ENCODE data around the gene SLC15A1. TPM values are rescaled to one million over a fixed set of nuclear protein-coding genes. Genes with fewer than 3 reads are reported as not detected.
A peak's percentile ranks its signal among the peaks of the same experiment; 100 is the strongest.
"Not testable (repeated sequence)": the region's sequence is repeated elsewhere in the genome, so short reads cannot be mapped to it uniquely, and the experiment has no call there.

SLC15A1 gene
- total RNA-seq, 1 donor from 2014 or later = not detected

DNA sequence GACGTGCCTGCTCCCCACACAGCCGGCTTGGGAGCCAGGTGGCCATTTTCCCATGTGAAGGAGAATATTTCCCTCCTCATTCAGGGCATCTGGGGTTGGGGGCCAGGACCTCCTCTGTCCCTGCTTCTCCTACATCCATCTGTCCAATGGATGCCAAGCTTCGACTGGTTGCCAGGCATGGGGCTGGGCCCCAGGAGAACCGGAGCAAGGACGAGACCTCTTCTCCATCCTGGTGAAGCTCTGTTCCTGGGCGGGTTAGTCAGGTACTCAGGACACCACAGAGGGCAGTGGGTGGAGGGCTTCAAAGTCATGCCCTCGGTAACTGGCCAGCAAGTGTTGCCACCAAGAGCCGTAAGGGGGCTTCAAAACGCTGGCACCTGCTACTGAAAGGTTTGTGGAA is 22.3 kb upstream of the SLC15A1 start:
- H3K36me3 Mint-ChIP-seq (ENCODE audit: low read depth) = no peaks in the 10 kb centered on the region
- peaks cover 12% of the 10 kb centered on the region for H3K9me3 Mint-ChIP-seq
- no peak overlapping the region for H3K27ac Mint-ChIP-seq
- no peaks in the 10 kb centered on the region for H3K4me1 Mint-ChIP-seq
- DNase-seq = no peak
- H3K4me3 Mint-ChIP-seq = no peak overlapping the region
- intact Hi-C loops (cut with micrococcal nuclease) = no loop called here
- peaks cover 3% of the 10 kb centered on the region for H3K27me3 Mint-ChIP-seq

DNA sequence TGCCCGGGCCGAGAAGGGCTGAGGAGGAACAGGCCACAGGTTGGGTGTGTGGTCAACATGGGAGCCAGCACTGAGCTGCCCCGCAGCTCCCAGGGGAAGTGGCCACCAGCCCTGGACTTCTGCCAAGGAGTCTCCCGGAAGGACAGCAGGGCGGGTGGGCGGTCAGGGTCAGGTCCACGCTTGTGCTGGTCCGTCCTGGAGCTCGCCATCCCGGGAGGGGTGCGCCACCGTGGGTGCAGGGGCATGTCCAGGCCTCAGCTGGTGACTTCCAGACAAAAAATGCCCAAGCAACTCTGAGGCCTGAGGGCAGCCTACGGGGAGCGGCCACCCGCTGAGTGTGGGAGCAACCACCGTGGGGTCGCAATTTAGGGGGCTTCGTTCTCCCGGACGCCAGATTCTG is 21.4 kb upstream of the SLC15A1 start:
- peaks cover 19% of the 10 kb centered on the region for H3K9me3 Mint-ChIP-seq
- no peaks in the 10 kb centered on the region for H3K36me3 Mint-ChIP-seq (ENCODE audit: low read depth)
- H3K27me3 Mint-ChIP-seq = peaks cover 3% of the 10 kb centered on the region
- no peaks in the 10 kb centered on the region for H3K4me1 Mint-ChIP-seq
- no peak for DNase-seq
- no peak overlapping the region for H3K27ac Mint-ChIP-seq
- intact Hi-C loops (cut with micrococcal nuclease) = no loop called here
- H3K4me3 Mint-ChIP-seq = no peak overlapping the region

DNA sequence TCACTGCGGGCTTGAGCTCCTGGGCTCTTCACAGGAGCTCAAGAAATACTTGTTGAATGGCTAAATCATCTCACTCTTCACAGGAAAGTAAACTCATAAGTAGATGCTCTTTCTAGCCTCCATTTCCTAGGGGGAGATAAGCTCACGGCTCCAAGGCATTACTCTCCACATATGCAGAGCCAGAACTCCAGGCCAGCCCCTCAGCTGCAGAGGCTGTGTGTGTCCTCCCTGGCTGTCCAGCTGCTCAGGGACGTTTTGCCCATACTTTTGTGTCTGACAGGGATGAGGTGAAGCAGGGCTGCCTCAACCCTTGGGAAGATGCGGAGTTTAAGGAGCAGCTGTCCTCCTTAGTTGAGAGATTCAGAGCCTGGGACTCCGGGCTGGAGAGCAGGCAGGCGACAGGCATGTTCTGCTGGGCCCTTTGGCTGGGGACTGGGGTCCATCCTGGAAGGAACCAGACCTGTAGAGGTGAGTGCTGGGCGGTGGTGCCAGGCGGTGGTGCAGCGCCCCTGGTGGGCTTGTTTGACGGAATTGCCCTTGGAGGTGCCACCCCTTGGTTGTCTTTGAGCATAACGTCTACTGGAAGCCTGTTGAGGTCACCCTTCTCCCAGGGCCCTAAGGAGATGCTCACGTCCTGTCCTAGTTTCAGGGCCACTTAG is 20.5 kb upstream of the SLC15A1 start:
- no peaks in the 10 kb centered on the region for H3K36me3 Mint-ChIP-seq (ENCODE audit: low read depth)
- no peaks in the 10 kb centered on the region for H3K4me1 Mint-ChIP-seq
- intact Hi-C loops (cut with micrococcal nuclease) = no loop called here
- H3K27me3 Mint-ChIP-seq = peaks cover 3% of the 10 kb centered on the region
- peaks cover 24% of the 10 kb centered on the region for H3K9me3 Mint-ChIP-seq
- H3K27ac Mint-ChIP-seq = no peak overlapping the region
- H3K4me3 Mint-ChIP-seq = no peak overlapping the region
- DNase-seq = no peak

DNA sequence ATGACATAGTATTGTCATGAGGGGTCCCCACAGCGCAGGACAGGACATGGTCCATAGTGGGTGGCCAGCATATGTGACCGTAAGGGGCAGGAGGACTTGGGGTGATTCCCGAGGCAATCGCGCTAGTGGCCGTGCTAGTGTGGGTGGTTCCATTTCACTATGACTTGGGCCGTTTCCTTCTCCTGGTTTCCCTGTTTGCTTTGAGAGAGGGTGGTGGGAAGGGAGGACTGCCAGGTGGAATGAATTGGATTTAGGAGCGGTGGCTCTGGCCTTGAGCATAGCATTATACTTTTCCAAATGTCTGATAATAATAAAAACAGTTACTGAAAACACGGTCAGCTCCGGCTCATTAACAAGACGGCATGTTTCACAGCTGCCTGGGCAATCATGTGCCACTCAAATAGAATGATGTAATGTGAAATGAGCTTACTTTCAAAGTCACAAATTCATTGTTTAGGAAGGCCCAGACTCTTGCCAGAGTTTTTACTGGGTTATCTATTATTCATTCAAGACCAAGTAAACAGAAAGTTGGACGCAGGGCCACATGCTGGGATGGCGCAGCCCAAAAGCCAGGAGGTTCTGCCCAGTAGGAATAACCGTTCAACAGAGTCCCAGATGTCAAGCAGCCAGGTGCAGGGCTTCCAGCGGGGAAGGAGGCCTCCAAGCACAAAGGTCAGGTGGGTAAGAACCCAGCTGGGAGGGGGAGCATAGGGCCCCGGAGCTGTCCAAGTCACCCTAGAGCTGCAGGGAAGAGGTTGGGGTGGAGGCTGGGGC is 19.6 kb upstream of the SLC15A1 start:
- no peak for DNase-seq
- intact Hi-C loops (cut with micrococcal nuclease) = no loop called here
- Mint-ChIP-seq H3K4me1 (no peaks in the 10 kb centered on the region), H3K36me3 (ENCODE audit: low read depth) (no peaks in the 10 kb centered on the region), H3K27ac (no peak overlapping the region), H3K27me3 (no peaks in the 10 kb centered on the region), H3K4me3 (no peak overlapping the region), H3K9me3 (peaks cover 24% of the 10 kb centered on the region)

DNA sequence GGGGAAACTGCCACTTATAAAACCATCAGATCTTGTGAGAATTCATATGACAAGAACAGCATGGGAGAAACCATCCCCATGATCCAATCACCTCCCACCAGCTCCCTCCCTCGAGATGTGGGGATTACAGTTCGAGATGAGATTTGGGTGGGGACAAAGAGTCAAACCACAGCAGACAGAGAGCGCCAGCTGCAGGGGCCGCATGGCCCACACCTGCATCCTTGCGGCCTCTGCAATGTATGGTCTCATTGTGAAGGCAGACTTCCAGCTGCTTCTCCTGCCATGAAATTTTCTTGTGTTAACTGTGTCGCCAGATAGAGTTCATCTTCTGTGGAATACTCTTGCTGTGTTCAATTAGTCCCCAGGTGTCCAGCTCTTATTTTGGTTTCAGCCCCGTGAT is 17.3 kb upstream of the SLC15A1 start:
- Mint-ChIP-seq H3K4me3 (no peak overlapping the region), H3K27ac (no peak overlapping the region), H3K9me3 (peaks cover 24% of the 10 kb centered on the region), H3K4me1 (no peaks in the 10 kb centered on the region), H3K27me3 (no peaks in the 10 kb centered on the region), H3K36me3 (ENCODE audit: low read depth) (no peaks in the 10 kb centered on the region)
- DNase-seq = no peak
- intact Hi-C loops (cut with micrococcal nuclease) = no loop called here

DNA sequence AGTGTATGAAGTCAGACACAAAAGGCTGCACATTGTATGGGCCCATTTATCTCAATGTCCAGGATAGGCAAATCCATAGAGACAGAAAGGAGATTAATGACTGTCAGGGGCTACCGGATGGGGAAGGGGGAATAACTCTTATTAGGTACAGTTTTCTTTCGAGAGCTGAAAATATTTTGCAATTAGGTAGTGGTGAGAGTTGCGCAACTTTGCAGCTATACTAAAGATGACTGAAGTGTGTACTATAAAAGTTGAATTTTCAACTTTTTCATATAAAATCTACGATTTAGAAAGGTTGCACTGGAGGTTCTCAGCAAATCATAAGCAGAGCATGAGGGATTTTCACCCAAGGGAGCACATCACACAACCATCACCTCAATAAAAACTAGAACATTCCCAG is 16.1 kb upstream of the SLC15A1 start:
- H3K4me1 Mint-ChIP-seq = no peaks in the 10 kb centered on the region
- no peaks in the 10 kb centered on the region for H3K36me3 Mint-ChIP-seq (ENCODE audit: low read depth)
- intact Hi-C loops (cut with micrococcal nuclease) = no loop called here
- no peaks in the 10 kb centered on the region for H3K27me3 Mint-ChIP-seq
- H3K4me3 Mint-ChIP-seq = no peak overlapping the region
- no peak for DNase-seq
- H3K9me3 Mint-ChIP-seq = peaks cover 24% of the 10 kb centered on the region
- no peak overlapping the region for H3K27ac Mint-ChIP-seq

DNA sequence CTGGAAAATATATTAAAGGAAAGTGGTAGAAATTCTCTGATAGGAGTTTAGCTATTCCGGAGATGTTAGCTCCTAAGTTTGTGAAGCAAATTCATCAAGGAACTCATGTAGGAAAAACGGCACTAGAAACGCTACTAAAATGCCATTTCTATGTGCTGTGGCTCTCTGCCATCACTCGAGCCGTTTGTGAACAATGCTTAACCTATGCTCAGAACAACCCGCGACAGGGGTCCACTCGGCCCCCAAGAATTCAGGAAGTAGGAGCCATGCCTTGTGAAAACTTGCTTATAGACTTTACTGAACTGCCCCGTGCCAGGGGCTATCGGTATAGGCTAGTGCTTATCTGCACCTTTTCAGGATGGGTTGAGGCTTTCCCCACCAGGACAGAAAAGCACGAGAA is 14.2 kb upstream of the SLC15A1 start:
- no peak for DNase-seq
- H3K27me3 Mint-ChIP-seq = no peaks in the 10 kb centered on the region
- no peak overlapping the region for H3K27ac Mint-ChIP-seq
- H3K4me3 Mint-ChIP-seq = no peak overlapping the region
- H3K4me1 Mint-ChIP-seq = peaks cover 1% of the 10 kb centered on the region
- intact Hi-C loops (cut with micrococcal nuclease) = no loop called here
- H3K9me3 Mint-ChIP-seq = peaks cover 23% of the 10 kb centered on the region
- H3K36me3 Mint-ChIP-seq (ENCODE audit: low read depth) = no peaks in the 10 kb centered on the region

DNA sequence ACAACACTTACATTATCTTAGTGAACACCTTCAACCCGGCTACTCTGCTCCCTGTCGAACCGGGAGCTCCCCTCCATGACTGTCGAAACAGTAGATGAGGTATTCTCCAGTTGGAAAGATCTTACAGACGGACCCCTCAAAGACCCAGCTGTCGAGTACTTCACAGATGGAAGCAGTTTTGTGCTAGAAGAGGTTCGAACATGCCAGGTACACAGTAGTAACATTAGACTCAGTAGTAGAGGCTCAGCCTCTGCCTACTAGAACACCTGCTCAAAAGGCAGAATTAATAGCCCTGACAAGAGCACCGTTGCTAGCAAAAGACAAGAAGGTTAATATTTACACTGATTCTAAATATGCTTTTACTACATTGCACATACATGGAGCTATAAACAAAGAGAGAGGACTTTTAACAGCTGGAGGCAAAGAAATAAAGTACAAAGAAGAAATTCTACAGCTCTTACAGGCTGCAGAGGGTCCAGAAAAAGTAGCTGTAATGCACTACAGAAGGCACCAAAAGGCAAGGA is 13.6 kb upstream of the SLC15A1 start:
- Mint-ChIP-seq H3K4me1 (peaks cover 6% of the 10 kb centered on the region), H3K9me3 (peaks cover 17% of the 10 kb centered on the region), H3K36me3 (ENCODE audit: low read depth) (no peaks in the 10 kb centered on the region), H3K4me3 (no peak overlapping the region), H3K27ac (no peak overlapping the region), H3K27me3 (no peaks in the 10 kb centered on the region)
- intact Hi-C loops (cut with micrococcal nuclease) = no loop called here
- no peak for DNase-seq

DNA sequence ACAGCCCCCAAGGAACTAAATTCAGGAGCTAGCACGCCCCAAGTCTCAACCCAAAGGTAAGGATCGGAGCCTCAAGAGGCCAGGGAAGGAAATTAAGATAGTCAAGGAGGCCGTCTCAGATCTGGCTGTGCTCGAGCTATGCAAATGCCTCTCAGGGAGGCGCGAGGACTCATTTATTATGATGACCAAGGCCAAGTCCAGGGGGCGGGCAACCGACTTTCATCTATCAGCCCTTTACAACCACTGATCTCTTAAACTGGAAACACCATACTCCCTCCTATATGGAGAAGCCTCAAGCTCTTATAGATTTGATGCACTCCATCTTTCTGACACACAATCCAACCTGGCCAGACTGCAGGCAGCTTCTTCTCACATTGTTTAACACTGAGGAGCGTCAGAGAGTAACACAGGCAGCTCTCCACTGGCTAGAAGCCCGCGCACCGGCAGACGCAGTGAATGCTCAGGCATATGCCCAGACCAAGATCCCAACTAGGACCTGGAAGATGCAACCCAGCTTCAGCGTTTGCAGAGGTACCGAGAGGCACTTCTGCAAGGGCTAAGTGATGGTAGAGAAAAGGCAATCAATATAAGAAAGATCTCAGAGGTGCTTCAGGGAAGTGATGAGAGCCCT is 9.6 kb upstream of the SLC15A1 start:
- intact Hi-C loops (cut with micrococcal nuclease) = no loop called here
- peaks cover 6% of the 10 kb centered on the region for H3K4me1 Mint-ChIP-seq
- peak overlapping the region; percentile 46 for H3K4me3 Mint-ChIP-seq
- H3K9me3 Mint-ChIP-seq = peaks cover 8% of the 10 kb centered on the region
- DNase-seq = no peak
- H3K27ac Mint-ChIP-seq = no peak overlapping the region
- no peaks in the 10 kb centered on the region for H3K36me3 Mint-ChIP-seq (ENCODE audit: low read depth)
- no peaks in the 10 kb centered on the region for H3K27me3 Mint-ChIP-seq

DNA sequence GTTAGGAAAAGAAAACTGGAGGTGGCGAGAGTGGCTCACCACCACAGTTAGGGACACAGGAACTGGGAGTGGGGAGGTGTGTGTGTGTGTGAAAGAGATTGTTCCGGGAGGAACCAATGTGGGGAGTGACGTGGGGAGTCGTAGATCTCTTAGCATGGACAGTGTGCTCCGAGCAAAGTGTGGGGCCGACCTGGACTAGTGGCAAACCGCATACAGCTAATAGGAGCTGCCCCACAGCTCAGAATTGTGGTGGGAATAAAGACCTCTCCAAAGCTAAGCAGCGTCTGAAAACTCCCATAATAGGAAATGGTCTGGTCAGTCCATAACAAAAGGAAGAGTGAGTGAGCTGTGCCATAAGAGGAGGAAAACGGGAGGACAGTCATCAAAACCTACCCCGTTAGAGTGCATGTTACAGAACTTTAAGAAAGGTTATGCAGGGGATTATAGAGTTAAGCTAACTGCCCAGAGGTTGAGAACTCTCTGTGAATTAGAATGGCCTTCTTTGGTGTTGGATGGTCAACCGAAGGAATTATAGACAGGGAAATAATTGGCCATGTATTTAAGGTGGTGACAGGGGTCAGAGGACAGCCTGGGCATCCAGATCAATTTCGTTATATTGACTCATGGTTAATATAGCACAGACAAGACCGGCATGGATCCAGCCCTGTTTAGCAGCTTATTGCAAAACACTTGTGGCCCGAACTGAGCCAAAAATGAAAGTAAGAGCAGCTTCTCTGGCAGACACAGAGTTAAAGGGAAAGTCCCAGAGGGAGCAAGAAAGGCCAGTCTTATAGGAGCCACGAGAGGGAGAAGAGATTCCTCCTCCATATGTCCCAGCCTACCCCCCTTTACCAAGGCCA is 8.9 kb upstream of the SLC15A1 start:
- no peak overlapping the region for H3K27ac Mint-ChIP-seq
- peaks cover 8% of the 10 kb centered on the region for H3K9me3 Mint-ChIP-seq
- peak; percentile 62 for DNase-seq
- H3K27me3 Mint-ChIP-seq = no peaks in the 10 kb centered on the region
- H3K4me3 Mint-ChIP-seq = peak overlapping the region; percentile 46
- no peaks in the 10 kb centered on the region for H3K36me3 Mint-ChIP-seq (ENCODE audit: low read depth)
- intact Hi-C loops (cut with micrococcal nuclease) = no loop called here
- H3K4me1 Mint-ChIP-seq = peaks cover 6% of the 10 kb centered on the region

DNA sequence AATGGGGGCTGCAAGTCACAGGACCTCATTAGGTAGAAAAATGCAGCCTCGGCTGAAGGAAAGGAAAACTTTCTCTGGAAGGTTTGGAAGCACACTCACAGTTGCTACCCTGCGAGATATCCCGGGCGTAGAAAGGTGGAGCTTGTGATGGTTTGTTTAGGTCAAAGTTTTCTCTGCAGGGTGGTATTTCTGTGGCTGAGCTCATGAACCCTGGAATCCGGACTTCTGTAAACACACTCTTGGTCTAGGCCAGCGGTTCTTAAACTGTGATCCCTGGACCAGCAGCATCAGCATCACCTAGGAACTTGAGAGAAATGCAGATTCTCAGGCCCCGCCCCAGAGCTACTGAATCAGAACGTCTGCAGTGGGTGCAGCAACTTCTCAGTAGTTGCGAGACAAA is 3.3 kb upstream of the SLC15A1 start:
- H3K4me3 Mint-ChIP-seq = no peak overlapping the region
- intact Hi-C loops (cut with micrococcal nuclease) = no loop called here
- no peak for DNase-seq
- no peak overlapping the region for H3K27ac Mint-ChIP-seq
- H3K4me1 Mint-ChIP-seq = no peaks in the 10 kb centered on the region
- peaks cover 40% of the 10 kb centered on the region for H3K27me3 Mint-ChIP-seq
- peaks cover 4% of the 10 kb centered on the region for H3K36me3 Mint-ChIP-seq (ENCODE audit: low read depth)
- H3K9me3 Mint-ChIP-seq = peaks cover 25% of the 10 kb centered on the region

DNA sequence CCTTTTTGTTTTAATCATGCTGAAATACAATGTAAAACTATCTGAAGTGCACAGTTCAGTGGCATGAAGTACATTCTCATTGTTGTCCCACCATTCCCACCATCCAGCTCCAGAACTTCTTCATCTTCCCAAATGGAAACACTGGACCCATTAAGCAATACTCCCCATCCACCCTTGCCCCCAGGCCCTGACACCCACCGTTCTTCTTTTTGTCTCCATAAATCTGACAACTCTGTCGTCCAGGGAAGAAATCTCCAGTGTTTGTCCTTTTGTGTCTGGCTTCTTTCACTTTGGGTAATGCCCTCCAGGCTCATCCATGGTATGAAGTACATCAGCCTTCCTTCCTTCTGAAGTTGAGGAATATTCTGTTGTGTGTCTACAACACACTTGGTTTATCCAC is 2.6 kb upstream of the SLC15A1 start:
- no peak overlapping the region for H3K27ac Mint-ChIP-seq
- peaks cover 19% of the 10 kb centered on the region for H3K9me3 Mint-ChIP-seq
- H3K36me3 Mint-ChIP-seq (ENCODE audit: low read depth) = peaks cover 4% of the 10 kb centered on the region
- H3K4me3 Mint-ChIP-seq = no peak overlapping the region
- DNase-seq = no peak
- no peaks in the 10 kb centered on the region for H3K4me1 Mint-ChIP-seq
- H3K27me3 Mint-ChIP-seq = peaks cover 46% of the 10 kb centered on the region
- intact Hi-C loops (cut with micrococcal nuclease) = no loop called here

DNA sequence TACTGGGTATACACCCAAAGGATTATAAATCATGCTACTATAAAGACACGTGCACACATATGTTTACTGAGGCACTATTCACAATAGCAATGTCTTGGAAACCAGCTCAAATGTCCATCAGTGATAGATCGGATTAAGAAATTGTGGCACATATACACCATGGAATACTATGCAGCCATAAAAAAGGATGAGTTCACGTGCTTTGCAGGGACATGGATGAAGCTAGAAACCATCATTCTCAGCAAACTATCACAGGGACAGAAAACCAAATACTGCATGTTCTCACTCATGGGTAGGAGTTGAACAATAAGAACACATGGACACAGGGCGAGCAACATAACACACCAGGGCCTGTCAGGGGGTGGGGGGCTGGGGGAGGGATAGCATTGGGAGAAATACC is 2.0 kb upstream of the SLC15A1 start:
- DNase-seq; H3K4me3 Mint-ChIP-seq; H3K4me1 Mint-ChIP-seq; intact Hi-C loops (cut with micrococcal nuclease); H3K27ac Mint-ChIP-seq; H3K36me3 Mint-ChIP-seq (ENCODE audit: low read depth): not testable (repeated sequence)
- Mint-ChIP-seq H3K9me3 (peaks cover 19% of the 10 kb centered on the region), H3K27me3 (peaks cover 49% of the 10 kb centered on the region)
